GM12864 (cell line): Measurements from ENCODE around the gene PTPN14.
"Not testable (repeated sequence)": the region's sequence is repeated elsewhere in the genome, so short reads cannot be mapped to it uniquely, and the experiment has no call there.

Experiments
- DNase-seq: peaks from one replicate; pipeline ENCODE4 v3.0.0-alpha.2; 2011; ENCODE audit warnings: low read depth
- H3K4me3 ChIP-seq: 2 replicates; pipeline ENCODE4 v1.5.1; 2011; ENCODE audit warnings: mild to moderate bottlenecking, low read depth, low read length, control low read depth
- TF ChIP-seq, protein P1 (sequence below): IDR thresholded peaks from 2 replicates; pipeline ENCODE4 v1.5.1; 2011; ENCODE audit warnings: low read depth, mild to moderate bottlenecking, moderate library complexity, low read length, control low read depth, inconsistent platforms; ENCODE audit errors: missing control alignments

Gene PTPN14

GRCh38 chr1:214510477-214510876 is 40.9 kb downstream of the PTPN14 start:
- no peak overlapping the region for H3K4me3 ChIP-seq
- no peak for DNase-seq
- TF ChIP-seq, protein P1, sequence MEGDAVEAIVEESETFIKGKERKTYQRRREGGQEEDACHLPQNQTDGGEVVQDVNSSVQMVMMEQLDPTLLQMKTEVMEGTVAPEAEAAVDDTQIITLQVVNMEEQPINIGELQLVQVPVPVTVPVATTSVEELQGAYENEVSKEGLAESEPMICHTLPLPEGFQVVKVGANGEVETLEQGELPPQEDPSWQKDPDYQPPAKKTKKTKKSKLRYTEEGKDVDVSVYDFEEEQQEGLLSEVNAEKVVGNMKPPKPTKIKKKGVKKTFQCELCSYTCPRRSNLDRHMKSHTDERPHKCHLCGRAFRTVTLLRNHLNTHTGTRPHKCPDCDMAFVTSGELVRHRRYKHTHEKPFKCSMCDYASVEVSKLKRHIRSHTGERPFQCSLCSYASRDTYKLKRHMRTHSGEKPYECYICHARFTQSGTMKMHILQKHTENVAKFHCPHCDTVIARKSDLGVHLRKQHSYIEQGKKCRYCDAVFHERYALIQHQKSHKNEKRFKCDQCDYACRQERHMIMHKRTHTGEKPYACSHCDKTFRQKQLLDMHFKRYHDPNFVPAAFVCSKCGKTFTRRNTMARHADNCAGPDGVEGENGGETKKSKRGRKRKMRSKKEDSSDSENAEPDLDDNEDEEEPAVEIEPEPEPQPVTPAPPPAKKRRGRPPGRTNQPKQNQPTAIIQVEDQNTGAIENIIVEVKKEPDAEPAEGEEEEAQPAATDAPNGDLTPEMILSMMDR, result no peak

GRCh38 chr1:214509622-214510021 is 41.8 kb downstream of the PTPN14 start:
- not testable (repeated sequence) for DNase-seq, H3K4me3 ChIP-seq

DNA sequence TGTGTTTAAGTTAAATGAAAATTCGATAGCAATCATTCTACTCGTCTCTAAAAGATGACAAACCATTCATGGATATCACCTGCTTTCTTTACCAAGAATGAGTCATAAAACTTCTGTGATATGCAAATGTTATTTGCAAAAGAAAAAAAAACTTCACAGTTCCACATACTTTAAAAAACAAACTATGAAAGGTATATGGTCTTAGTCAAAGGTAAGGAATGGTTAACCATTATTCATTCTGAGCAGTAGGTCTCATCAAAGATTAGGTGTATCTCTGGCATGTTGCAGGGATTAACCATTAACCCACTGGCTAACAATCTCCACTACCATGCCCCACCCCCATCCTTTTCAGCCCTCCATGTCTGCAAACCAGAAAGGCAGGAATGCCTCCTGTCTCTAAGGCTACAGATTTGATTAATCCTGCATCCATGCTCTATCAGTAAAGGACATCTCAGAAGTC is 44.4 kb downstream of the PTPN14 start:
- no peak overlapping the region for H3K4me3 ChIP-seq
- DNase-seq, result no peak
- TF ChIP-seq, protein P1, result no peak

- TF ChIP-seq, protein P1, result no peak
- DNase-seq, result no peak
Observed at GRCh38 chr1:214505134-214505533, 46.3 kb downstream of the PTPN14 start.

DNA sequence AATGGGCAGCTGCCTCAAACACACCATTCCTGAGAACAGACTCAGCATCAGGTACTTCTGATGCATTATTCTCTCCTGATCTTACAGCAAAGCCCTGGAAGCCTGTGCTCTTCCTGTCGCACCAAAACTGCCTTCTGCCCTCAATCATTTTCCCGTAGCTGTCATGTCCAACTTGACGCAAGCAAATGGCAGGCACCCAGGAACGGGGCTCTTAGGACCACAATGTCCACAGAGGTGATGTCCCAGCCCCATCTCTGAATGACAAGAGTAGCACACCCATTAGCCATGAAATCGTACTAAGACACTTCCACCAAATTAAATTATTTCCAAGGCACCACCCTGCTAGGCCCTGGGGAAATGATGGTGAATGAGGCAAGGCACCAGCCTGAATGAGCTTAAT is 47.1 kb downstream of the PTPN14 start:
- TF ChIP-seq, protein P1, result no peak
- H3K4me3 ChIP-seq, result no peak overlapping the region
- no peak for DNase-seq

More at GRCh38 chr1:214505134-214505533, 46.3 kb downstream of the PTPN14 start:
- H3K4me3 ChIP-seq, result no peak overlapping the region

DNA sequence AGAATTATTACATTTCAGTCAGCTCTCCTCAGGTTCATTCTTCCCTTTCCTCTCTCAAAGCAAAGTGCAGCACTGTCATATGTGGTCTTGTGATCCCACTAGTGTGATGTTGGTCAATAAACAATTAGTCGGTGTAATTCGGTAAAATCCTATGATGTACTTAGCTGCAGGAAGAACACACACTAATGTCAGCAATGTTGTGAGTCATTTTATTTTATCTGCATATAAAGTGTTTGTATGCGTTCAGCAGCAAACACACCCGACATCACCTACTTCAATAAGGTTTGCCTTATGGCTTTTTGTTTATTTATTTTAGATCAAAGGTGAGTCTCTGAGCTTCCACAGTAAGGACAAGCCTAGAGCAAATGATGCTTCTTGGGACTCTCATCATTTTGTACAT is 47.8 kb downstream of the PTPN14 start:
- TF ChIP-seq, protein P1, result no peak
- no peak overlapping the region for H3K4me3 ChIP-seq
- no peak for DNase-seq

- no peak for DNase-seq
- TF ChIP-seq, protein P1, result no peak
- no peak overlapping the region for H3K4me3 ChIP-seq
Observed at GRCh38 chr1:214500340-214501055, 50.9 kb downstream of the PTPN14 start.
